DMS153 (cell line): ENCODE results near the gene MCF2L2.
"Not testable (repeated sequence)": the region's sequence is repeated elsewhere in the genome, so short reads cannot be mapped to it uniquely, and the experiment has no call there.

Source experiments
- DNase-seq: peaks from one replicate; lab custom pipeline; 2025; lab: John Stamatoyannopoulos, UW

Gene MCF2L2

DNA sequence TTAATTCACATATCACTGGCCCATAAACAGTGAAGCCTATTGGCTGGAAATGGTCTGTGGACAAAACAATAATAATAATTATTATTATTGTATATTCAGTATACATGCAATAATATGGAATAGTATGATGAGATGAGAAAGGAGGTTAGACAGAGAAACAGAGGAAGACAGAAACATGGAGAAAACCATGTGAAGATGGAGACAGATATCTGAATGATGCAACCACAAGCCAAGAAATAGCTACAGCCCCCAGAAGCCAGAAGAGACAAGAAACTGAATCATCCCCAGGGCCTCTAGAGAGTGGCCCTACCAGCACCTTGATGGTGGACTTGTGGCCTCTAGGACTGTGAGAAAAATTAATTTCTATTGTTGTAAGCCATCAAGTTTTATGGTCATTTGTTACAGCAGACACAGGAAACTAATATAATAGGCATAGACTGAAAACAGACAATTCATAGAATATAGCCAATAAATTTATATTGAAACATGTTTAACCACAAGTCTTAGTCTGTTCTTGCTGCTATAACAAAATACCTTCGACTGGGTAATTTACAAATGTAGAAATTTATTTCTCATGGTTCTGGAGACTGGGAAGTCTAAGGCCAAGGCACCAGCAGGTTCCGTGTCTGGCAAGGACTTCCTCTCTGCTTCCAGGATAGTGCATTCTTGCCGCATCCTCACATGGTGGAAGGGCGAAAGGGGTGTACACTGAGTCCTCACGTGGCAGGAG, 31.6 kb downstream of the MCF2L2 start:
- DNase-seq, result no peak

DNA sequence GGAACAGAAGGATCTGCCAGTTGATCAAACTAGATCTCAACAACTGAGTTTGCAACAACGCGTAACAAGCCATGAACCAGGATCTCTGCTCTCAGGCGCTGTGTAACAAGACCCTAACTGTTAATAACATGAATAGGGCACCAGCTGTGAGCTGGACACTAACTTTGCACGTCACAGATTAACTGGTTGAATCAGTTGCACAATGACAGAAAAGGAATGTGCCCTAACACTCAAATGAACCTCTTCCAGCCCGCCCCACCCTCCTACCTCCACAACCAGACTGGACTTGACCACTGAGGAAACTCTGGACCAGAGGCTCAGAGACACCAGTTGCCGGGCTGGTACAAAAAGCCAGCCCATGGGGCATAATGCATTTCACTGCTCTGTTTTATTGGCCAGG, 34.3 kb downstream of the MCF2L2 start:
- no peak for DNase-seq

DNA sequence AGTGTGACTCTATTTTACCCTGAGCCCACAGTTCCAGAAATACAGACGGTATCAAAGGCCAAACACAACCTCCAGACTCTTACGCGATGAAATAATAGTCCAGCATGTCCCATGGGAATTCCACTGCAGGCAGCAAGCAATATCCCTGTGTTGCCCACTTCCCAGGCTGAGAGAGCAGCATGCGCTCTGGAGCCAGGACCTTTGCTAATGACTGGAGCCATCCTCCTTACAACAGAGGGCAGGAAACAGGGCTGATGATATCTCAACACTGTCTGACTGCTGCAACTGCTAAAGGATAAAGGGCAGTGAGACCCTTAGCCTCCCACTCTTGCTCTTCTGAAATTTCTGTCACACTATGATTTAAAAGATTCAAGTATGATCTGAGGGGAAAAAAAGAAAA, 34.8 kb downstream of the MCF2L2 start:
- DNase-seq, result peak; percentile 14

DNA sequence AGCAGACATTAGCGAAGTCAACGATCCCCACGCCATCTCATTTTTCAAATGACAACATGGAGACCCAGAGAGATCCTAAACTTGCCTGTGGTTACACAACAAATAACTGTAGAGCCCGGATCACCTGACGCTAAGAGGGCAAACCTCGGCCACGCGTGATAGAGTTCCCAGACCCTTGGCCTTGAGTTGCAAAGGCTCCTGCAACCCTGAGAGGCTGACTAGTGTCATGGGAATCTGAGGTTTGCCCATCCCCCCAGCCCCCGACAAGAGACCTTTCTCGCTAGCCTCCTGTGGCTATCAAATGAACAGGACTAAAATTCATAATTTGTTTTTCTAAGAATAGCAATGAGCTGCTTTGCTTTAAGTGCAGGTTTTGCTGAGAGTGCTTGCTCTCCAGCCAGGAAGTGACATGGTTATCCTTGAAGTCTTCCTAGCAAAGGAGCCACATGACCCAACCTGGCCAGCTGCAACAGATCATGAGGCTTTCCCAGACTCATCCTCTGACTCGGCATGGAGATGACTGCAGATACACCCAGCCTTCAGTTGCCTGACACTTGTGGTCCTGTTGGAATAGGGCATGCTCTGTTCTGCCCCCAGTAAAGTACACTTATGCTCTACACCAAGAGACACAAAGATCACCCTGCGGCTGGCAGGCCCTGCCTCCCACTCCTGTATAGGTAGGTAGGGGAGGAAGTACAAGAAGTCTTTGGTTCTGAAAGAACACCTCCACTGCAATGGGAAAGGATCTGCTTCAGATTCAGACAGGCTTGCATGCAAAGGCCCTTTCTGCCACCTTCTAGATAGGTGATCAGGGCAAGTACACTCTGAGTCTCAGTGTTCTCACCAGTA, 36.0 kb downstream of the MCF2L2 start:
- DNase-seq, result no peak

DNA sequence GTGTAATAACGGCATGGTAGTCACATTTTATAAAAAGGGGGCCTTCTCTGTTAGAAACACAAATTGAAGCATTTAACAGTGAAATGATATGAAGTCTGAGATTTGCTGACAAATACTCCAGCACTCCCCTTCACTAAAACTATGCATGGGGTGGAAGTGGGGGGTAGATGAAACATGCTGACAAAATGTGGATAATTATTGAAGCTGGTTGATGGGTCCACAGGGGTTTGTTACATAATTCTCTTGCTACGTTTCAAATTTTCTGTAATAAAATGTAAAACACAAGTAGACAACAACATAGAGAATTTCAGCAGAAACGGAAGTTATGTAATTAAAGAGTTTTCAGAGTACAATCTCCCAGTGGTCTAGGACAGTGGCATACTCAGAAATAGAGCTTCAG, 37.0 kb downstream of the MCF2L2 start:
- no peak for DNase-seq

DNA sequence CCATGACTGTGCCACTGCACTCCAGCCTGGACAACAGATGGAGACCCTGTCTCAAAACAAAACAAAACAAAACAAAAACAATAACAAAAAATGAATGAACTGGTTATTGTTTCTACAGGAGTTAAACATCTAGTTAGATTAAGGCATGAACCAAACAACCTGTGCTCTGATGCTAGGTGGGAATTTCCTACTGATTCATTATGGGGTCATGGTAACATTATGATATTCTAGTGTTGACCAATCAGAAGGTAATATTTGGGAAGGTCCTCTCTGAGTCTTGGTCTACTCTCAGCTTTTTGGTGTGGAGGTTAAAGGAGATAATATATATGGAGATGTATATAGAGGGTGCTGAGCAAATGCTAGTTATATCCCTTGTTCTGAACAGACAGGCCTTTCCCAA, 37.6 kb downstream of the MCF2L2 start:
- no peak for DNase-seq

DNA sequence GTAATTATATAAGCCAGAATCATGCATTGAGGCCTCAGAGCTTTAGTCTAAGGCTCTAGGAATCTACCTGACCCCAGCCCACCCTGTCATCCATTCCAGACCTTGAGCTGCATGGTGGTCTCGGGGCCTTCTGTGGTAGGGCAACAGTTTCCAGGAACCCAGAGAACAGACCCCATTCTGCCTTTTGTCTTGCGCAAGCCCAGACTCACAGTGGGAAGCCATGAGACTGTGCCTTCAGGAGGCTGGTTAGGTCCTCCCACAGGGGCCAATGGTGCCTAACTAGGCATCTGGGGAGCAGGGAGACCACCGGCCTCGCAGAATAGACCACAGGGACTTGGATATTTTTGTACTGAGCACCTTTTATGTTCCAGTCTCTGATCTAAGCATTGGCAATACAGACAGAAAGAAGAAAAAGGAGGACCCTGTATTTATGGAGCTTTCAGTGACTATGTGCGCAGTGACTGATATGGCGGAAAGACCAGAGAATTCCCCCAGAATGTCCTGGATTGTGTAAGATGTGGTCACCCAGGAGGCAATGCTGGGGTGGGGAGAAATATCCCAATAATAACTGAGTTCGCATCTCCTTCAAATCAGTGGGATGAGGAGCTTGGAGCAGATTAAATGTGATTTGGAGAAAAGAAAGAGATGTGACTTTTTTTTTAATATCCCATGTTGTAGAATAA, 40.1 kb downstream of the MCF2L2 start:
- no peak for DNase-seq

DNA sequence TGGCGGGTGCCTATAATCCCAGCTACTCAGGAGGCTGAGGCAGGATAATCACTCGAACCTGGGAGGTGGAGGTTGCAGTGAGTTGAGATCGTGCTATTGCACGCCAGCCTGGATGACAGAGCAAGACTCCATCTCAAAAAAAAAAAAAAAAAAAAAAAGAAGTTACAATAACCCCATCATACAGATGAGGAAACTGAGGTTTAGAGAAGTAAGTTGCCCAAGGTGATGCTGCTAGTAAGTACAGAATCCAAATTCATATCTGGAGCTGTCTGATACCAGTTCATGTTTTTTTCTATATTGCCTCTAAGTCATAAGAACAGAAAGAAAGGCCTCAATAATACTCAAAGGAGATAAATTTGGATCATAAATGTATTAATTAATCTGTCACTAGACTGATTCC, 40.6 kb downstream of the MCF2L2 start:
- no peak for DNase-seq

DNA sequence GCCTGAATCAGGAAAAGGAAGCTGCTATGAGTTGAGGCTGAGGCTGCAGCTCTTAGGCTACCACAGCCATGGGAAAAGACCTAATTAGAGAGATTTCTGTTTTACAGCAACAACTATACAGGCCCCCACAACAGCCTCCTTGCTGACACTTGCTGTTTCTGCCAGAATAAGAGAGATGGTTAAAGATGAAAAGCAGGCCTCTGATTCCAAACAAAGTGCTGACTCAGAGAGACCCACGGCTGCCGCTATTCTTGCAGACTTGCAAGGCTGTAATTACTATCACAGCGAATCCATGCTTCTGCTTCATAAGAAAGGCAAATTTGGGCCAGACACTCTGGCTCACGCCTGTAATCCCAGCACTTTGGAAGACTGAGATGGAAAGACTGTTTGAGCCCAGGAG, 41.8 kb downstream of the MCF2L2 start:
- no peak for DNase-seq

DNA sequence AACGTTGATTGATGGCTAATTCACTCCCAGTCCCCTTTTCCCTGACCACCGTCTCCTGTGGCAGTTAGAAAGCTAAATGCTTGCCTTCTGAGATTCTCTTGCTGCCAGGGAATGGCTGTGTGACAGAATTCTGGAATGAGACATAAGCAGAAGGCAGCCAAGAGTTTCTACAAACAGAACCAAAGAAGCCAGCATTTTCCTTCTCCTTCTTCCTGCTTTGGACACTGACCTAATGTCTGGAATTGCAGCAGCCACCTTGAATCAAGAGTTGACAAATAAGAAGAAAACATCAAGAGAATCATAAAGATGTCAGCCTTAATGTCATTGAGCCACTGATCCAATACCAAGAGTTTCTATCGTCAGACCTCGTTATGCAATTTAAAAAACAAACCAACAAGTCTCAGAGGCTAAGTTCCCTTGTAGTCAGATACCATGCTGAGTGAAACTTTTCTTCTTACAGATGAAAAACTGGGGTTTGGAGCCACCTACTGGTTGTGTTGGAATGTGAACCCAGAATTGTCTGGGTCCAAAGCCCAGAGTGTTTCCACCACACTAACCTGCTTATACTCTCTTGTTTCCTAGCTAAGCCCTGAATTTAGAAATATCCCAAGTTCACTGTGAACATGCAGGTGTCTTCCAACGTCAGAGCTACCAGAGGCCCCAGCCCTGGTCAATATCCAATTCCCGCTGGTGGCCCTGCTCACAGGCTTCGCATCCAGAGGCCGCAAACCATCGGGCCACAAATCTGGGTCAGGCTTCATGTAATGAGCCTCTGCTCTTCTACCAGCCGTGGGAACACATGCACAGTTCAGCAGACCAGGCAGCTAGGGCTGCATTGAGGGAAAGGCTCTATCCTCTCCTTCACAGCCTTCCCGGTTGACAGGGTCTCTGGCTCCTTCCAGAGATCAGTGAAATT, 42.5 kb downstream of the MCF2L2 start:
- DNase-seq, result peak; percentile 36

DNA sequence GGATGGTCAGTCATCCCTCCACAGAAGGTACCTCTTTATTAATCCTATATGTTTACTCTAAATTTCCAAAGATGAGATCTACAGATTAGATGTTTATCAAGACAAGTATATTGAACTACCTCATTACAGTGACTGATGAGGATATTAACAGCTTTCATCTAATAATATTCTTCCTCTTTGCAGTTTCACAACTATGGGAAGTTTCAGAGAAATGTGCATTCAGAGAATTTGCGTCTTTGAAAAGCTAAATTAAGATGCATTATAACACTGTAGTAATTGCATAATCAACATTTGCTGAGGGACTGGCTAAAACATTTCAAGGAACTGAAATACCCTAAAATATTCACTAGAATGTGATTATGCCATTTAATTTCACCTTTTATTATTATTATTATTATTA, 46.7 kb downstream of the MCF2L2 start:
- DNase-seq, result no peak

DNA sequence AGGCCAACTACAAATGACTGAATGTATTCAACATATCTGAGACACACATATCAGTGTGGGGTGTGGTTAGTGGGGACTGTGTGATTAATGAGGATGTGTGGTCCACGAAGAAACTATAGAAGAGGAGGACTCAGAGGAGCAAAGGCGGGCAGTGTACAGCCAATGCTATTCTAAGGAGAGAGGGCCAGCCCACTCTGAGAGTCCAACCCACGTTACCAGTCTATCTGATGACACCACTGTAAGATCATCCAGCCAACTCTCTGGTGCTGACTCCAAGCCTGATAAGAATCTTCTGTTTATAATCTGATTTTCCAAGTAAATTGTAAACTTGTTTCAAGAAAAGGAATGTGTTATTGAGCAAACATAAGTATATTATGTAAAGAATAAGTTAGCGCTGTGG, 47.2 kb downstream of the MCF2L2 start:
- no peak for DNase-seq

DNA sequence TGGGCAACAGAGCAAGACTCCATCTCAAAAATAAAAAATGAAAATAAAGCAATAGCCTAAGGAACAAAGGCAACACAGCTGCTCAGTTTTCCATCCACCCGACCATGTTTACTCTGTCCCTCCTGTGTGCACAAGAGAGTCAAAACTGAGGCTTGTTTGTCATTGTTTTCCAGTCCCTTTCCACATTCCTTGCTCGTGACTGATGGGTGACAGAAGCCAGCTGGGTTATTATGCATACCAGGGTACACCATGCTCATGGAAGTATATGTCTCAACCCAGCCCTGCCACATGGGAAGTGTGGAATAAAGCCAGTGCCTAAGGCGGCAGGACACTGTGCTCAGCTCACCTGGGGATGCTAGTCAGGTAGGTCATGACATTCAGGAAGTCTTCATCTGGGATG, 49.5 kb downstream of the MCF2L2 start:
- DNase-seq, result peak; percentile 89

DNA sequence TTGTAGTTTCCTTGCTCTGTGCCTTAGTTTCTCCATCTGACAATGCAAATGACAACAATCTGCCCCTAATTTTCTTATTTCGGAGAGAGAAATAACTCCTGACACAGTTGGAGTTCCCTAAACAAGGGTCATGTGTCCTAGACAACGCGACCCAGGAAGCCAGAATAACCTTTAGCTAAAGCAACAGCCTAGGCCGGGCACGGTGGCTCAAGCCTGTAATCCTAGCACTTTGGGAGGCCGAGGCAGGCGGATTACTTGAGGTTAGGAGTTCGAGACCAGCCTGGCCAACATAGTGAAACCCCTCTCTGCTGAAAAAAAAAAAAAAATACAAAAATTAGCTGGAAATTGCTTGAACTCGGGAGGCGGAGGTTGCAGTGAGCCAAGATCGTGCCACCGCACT, 49.9 kb downstream of the MCF2L2 start:
- DNase-seq, result peak; percentile 6

DNA sequence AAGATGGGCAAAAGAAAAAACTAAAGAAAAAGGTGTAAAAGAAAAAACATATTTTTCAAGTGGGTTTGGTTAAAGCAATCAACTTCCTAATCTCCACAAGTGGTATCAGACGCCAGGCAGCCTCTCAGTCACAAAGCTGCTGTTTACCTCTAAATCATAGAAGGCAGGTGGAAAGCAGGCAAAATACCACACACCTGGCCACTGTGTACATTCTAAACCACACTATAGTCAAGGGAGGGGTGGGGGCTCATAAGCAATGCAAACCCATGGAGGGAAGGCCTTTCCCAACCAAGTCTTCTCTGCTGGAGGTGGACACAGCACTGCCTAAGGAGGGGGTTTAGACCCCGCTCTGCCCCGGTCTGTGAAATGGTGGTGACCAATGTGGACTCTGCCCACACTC, 50.4 kb downstream of the MCF2L2 start:
- DNase-seq, result peak; percentile 94

DNA sequence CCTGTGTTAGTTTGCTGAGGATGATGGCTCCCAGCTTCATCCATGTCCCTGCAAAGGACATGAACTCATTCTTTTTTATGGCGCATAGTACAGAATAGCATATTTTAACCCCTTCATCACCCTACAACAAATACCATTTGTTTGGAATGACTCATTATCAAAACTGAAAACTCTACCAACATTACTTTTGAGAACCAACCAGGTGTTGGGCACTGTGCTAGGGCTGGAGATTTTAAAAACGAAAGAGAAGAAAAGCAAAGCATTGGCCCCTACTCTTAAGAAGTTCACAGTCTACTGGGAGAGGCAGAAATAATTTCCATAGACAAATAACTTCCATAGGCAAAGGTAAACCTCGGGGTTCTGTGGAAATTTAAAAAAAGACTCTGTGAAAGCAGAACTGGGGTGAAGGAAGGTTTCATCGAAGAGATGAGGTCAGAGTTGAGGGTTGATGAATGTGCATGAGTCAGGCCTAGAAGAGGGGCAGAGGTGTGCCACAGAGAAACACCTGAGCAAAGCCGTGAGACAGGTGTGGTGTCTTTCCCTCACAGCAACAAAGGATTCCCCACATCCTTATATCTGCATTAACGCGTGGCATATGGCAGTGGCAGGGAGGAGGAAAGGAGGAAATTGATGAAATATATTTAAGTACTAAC, 51.0 kb downstream of the MCF2L2 start:
- peak; percentile 80 for DNase-seq

DNA sequence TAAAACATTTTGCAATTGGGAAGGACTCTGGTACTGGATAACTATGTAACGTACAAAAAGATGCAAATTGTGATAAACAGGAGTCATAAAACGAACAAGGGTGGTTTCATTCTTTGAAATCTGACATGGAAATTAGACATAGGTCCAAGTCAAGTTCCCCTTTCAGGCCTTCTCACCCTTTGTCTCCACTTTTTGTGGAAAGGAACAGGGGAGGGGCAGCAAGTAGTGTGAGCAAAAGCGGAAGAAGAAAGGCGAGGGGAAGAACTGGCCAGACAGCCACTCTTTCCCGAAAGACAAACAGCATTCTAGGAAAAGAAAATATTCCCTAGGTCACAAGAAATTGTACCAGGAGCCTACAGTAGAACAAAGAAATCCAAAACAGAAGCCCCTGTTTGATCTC, 52.6 kb downstream of the MCF2L2 start:
- DNase-seq, result no peak

DNA sequence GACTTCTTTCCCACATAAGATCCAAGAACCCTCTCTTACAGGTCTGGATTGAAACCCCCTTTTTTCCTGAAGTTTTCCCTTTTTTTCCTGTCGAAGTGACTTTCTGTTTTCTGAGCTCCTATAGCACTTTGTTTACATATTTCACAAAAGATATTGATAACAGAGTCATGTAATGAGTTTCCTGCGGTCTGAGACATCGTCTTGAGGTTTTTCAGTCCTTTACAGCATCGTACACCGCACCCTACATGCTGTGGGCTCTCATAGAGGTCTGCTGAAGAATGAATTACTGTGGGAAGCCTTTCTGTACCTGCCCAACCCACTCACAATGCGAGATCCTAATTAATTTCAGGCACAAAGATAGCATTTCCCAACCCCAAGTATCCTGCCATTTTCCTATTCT, 53.1 kb downstream of the MCF2L2 start:
- DNase-seq, result no peak

DNA sequence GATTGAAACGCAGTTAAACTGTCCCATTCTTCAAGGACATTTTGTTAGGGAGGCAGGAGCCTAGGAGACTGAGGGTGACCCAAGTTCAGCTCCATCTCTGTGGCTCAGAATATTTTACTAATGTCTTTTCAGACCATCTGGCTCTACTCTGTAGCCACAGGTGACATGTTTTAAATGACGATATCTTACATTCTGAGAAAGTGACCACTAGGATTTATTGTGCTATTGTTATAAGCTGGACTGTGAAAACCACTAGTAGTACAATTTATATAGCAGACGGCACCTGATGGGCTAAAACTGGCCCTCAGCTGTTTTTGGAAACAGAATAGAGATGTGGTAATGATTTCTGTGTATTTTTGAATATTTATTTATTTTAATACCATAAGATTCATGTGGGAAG, 55.5 kb downstream of the MCF2L2 start:
- DNase-seq, result no peak

DNA sequence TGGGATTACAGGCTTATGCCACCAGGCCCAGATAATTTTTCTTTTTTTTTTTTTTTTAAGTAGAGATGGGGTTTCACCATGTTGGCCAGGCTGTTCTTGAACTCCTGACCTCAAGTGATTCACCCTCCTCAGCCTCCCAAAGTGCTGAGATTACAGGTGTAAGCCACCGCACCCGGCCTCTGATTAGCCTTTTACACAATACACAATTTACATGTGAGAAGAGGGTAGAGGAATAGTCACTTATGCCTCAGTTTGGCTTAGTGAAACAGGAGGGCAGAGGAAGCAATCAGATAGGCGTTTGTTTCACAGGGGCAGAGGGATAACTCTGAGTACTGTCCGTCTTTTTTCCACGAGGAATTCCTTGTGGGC, 56.8 kb downstream of the MCF2L2 start:
- not testable (repeated sequence) for DNase-seq

DNA sequence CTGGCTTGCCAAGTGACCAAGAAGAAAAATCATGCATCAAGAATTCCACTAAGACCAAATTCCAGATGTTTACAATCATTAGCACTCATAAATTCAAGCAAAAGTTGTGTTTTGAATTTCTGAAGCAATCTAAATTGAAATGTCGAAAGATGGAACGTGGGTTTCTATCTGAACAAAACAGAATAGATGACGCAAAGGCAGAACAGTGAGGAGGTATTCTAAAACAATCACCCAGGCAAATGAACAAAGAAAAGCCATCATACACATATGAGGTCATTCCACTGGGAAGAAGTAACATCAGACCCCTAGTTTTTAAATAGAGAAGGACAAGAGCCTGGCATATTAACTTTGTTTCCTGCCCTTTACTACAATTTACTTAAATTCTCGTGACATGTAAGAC, 58.0 kb downstream of the MCF2L2 start:
- no peak for DNase-seq
